WI38 (cell line): ENCODE results near the gene FRMD5.

Experiments
- H3K4me3 ChIP-seq: 2 replicates; pipeline ENCODE4 v1.5.1; 2011; ENCODE audit warnings: low read depth, mild to moderate bottlenecking, control low read depth, low read length
- TF ChIP-seq, protein P1 (sequence below): IDR thresholded peaks from 2 replicates; pipeline ENCODE4 v1.5.1; 2012; ENCODE audit warnings: low read depth, mild to moderate bottlenecking, control low read depth, low read length

The FRMD5 gene

DNA sequence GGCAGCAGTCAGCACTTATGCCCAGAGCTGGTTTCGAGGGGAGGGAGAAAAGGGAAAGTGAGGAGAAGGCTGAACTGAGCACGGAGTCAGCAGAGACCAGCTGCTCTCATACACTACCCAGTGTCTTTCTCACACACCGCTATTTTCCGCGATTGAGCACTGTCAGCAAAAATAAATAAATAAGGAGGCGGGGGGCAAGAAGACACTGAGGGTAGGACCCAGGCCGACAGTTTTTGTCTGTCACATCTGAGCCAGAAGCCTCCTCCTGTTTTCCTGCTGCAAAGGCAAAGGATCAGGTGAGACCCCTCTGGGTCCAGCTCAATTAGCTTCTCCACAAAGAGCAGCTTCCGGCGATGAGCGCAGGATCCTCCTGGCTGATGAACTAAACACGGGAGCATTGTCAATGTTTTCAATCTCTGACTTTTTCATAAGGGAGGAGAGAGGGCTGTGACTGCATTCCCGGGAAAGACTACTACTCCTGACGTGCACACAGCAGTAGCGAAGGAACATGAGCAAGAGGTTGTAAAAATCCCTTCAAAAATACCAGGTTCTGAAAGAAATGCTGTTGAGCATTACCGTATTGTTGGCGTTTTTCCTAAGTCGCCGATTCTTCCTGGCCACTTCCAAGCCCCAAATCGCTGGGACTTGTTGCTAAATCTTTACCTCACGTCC lies 1.3 kb downstream of the FRMD5 start:
- peak overlapping the region; percentile 67 for H3K4me3 ChIP-seq
- TF ChIP-seq, protein P1, sequence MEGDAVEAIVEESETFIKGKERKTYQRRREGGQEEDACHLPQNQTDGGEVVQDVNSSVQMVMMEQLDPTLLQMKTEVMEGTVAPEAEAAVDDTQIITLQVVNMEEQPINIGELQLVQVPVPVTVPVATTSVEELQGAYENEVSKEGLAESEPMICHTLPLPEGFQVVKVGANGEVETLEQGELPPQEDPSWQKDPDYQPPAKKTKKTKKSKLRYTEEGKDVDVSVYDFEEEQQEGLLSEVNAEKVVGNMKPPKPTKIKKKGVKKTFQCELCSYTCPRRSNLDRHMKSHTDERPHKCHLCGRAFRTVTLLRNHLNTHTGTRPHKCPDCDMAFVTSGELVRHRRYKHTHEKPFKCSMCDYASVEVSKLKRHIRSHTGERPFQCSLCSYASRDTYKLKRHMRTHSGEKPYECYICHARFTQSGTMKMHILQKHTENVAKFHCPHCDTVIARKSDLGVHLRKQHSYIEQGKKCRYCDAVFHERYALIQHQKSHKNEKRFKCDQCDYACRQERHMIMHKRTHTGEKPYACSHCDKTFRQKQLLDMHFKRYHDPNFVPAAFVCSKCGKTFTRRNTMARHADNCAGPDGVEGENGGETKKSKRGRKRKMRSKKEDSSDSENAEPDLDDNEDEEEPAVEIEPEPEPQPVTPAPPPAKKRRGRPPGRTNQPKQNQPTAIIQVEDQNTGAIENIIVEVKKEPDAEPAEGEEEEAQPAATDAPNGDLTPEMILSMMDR: no peak

DNA sequence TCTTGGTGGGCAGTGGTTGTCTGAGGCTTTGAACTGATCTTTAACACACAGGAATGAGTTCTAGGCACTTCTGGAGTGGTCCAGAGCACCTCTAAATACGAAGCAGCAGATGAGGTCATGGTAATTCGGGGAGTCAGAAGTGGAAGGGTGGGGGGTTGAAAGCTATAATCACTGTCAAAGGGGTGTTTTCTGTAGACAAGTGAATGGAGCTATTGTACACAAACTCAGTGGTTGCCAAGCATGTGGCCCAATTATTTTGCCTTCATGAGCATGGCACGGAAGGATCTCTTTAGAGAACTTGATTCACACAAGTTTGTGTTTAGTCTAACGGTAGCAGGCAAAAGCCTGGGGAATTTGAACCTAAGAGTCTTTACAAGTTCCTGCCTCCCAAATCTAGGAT lies 6.3 kb downstream of the FRMD5 start:
- TF ChIP-seq, protein P1: no peak
- no peak overlapping the region for H3K4me3 ChIP-seq

DNA sequence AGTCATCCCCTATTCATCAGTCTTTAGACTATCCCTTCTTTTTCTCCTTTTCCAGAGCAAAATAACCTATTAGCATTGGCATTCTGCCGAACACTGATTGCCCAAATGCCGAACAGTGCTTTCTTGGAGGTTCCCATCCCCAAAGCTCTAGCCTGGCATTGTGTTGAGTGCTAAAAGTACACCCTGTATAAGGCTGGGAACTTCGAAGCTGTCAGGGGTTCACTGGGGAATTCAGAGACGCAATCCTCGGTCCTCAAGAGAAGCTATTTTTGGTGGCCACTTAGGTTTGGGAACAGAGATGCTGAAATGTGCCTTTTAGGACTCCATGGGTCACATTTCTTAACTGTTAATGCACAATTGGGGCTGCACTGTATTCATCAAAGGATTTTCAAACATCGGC lies 8.4 kb downstream of the FRMD5 start:
- H3K4me3 ChIP-seq: no peak overlapping the region
- TF ChIP-seq, protein P1: no peak

DNA sequence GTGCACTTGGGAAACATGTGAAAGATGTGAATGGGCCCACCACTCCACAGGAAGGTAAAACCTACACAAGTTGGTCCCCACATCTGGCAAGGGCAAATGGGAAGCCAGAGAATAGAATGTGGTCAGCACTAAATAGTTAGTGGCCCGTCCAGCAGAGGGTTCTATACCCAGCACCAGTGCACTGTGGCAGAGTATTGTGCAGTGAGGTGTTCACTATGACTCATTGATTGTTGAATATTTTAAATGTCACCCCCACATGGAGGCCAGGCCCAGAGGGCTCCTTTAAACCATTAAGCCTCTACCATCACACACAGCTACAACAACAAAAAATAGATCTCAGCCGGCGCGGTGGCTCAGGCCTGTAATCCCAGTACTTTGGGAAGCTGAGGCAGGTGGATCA lies 11.7 kb downstream of the FRMD5 start:
- TF ChIP-seq, protein P1: no peak
- no peak overlapping the region for H3K4me3 ChIP-seq

DNA sequence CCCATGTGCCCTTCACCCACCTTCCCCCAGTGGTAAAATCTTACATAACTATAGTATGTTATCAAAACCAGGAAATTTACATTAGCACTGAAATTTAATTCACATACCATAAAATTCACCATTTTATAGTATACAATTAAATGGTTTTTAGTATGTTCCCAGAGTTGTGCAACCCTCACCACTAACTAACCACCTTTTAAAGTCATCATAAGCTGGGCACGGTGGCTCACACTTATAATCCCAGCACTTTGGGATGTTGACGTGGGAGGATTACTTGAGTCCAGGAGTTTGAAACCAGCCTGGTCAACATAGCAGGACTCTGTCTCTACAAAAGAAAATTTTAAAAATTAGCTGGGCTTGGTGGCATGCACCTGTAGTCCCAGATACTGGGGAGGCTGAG lies 13.7 kb downstream of the FRMD5 start:
- no peak overlapping the region for H3K4me3 ChIP-seq
- TF ChIP-seq, protein P1: no peak

DNA sequence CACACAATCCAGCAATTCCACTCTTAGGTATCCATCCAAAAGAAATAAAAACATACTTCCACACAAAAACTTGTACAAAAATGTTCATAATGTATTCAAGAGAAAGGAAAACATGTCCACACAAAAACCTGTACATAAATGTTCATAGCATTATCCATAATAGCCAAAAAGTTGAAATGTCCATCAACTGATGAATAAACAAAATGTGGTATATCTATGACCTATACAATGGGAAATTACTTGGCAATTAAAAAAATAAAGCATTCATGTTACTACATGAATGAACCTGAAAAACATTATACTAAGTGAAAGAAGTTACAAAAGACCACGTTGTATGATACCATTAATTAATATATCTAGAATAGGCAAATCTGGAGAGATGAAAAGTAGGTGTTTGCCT lies 17.9 kb downstream of the FRMD5 start:
- H3K4me3 ChIP-seq: no peak overlapping the region
- TF ChIP-seq, protein P1: no peak

DNA sequence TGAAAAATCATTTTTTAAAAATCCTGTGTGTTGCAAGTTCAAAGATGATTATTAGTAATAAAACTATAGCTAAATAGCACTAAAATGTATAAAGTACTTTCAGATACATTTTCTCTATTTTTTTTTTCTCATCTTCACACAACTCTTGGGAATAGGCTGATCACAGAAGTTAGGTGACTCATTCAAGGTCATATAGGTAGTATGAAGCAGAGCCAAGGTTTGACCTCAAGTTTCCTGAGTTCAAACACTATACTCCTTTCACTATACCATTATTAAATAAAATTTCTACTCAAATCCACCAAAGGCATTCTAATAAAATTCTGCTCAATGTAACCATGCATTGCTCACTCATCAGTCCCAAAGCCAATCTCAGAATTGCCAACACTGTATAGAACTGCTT lies 21.3 kb downstream of the FRMD5 start:
- H3K4me3 ChIP-seq: no peak overlapping the region
- TF ChIP-seq, protein P1: no peak
